ENCODE results near the gene FOSL2.
A peak's percentile ranks its signal among the peaks of the same experiment; 100 is the strongest.

The FOSL2 gene

GRCh38 chr2:28375236-28375635, 17.4 kb upstream of the FOSL2 start:
- no peak for DNase-seq (ENCODE audit: low spot score)

- no peak for DNase-seq (ENCODE audit: low spot score)
These were observed 16.7 kb upstream of the FOSL2 start for GRCh38 chr2:28375742-28376631.

GRCh38 chr2:28377195-28377816, 15.4 kb upstream of the FOSL2 start:
- no peak for DNase-seq (ENCODE audit: low spot score)

- no peak for DNase-seq (ENCODE audit: low spot score)
These were observed 14.5 kb upstream of the FOSL2 start for GRCh38 chr2:28377984-28378678.

GRCh38 chr2:28378679-28379584, 13.7 kb upstream of the FOSL2 start:
- no peak for DNase-seq (ENCODE audit: low spot score)

- DNase-seq (ENCODE audit: low spot score): no peak
These were observed 12.4 kb upstream of the FOSL2 start for GRCh38 chr2:28380219-28380618.

GRCh38 chr2:28381225-28382180, 11.2 kb upstream of the FOSL2 start:
- no peak for DNase-seq (ENCODE audit: low spot score)

- no peak for DNase-seq (ENCODE audit: low spot score)
These were observed 9.9 kb upstream of the FOSL2 start for GRCh38 chr2:28382755-28383154.

- no peak for DNase-seq (ENCODE audit: low spot score)
These were observed 5.3 kb upstream of the FOSL2 start for GRCh38 chr2:28387082-28387960.

- DNase-seq (ENCODE audit: low spot score): no peak
These were observed 3.0 kb upstream of the FOSL2 start for GRCh38 chr2:28389399-28390240.

- DNase-seq (ENCODE audit: low spot score): peak; percentile 80
These were observed 2.4 kb upstream of the FOSL2 start for GRCh38 chr2:28390241-28390745.

- DNase-seq (ENCODE audit: low spot score): peak; percentile 79
These were observed 1.7 kb upstream of the FOSL2 start for GRCh38 chr2:28390746-28391563.

- no peak for DNase-seq (ENCODE audit: low spot score)
These were observed 928 bp upstream of the FOSL2 start for GRCh38 chr2:28391564-28392296.

GRCh38 chr2:28393114-28393836, 617 bp downstream of the FOSL2 start:
- DNase-seq (ENCODE audit: low spot score): peak; percentile 71

- DNase-seq (ENCODE audit: low spot score): peak; percentile 55
These were observed 1.7 kb downstream of the FOSL2 start for GRCh38 chr2:28394331-28394877.

GRCh38 chr2:28394997-28395333, 2.3 kb downstream of the FOSL2 start:
- DNase-seq (ENCODE audit: low spot score): no peak
